Activated CD8-positive, alpha-beta T cell treated with anti-CD3 and anti-CD28 coated beads for 36 hours (primary cell): ENCODE results near the gene NFE2L2. TPM values are rescaled to one million over a fixed set of nuclear protein-coding genes. Genes with fewer than 3 reads are reported as not detected.
A peak's percentile ranks its signal among the peaks of the same experiment; 100 is the strongest.

ENCODE experiments used
- ATAC-seq: fragments of 200-7000 bp; cut with Tn5 transposase; one replicate; pipeline ENCODE4 v1.10.0; 2021; ENCODE audit warnings: mild to moderate bottlenecking, moderate library complexity
- CTCF ChIA-PET: fragments of 350-600 bp; sonication (Branson Sonifier 250); formaldehyde crosslinking; loops from one replicate; lab custom pipeline; 2021; ENCODE audit warnings: antibody characterized with exemption; lab: Charles Lee
- POLR2A ChIA-PET: fragments of 350-600 bp; sonication (Branson Sonifier 250); formaldehyde crosslinking; loops from one replicate; lab custom pipeline; 2021; ENCODE audit warnings: antibody characterized with exemption; lab: Charles Lee
- DNase-seq: peaks from one replicate; pipeline ENCODE4 v3.0.0-alpha.2; 2020
- H3K27ac Mint-ChIP-seq: one replicate; pipeline ENCODE4 v1.8.0; 2021; ENCODE audit warnings: mild to moderate bottlenecking, mixed read lengths
- H3K27me3 Mint-ChIP-seq: one replicate; pipeline ENCODE4 v1.8.0; 2021; ENCODE audit warnings: mixed read lengths
- H3K36me3 Mint-ChIP-seq: one replicate; pipeline ENCODE4 v1.8.0; 2021; ENCODE audit warnings: low read depth, mixed read lengths
- H3K4me1 Mint-ChIP-seq: one replicate; pipeline ENCODE4 v1.8.0; 2021; ENCODE audit warnings: low read depth, mixed read lengths
- H3K4me3 Mint-ChIP-seq: one replicate; pipeline ENCODE4 v1.8.0; 2021; ENCODE audit warnings: mild to moderate bottlenecking, moderate library complexity, mixed read lengths
- H3K9me3 Mint-ChIP-seq: one replicate; pipeline ENCODE4 v1.8.0; 2021; ENCODE audit warnings: mixed read lengths
- intact Hi-C: fragments of 100-400 bp; cut with micrococcal nuclease; formaldehyde crosslinking; loops from one replicate; pipeline ENCODE4 v1.10.0; 2022
- total RNA-seq, 2 experiments: library from RNA; stranded (reverse); gene quantifications; one replicate each; pipeline ENCODE4 v1.2.3, GENCODE V29; 2021
- TF ChIP-seq, protein P1 (sequence below): fragments of 200-600 bp; IDR thresholded peaks from one replicate; pipeline ENCODE4 v1.8.0; 2022; ENCODE audit warnings: antibody characterized with exemption, mild to moderate bottlenecking

The NFE2L2 gene
- total RNA-seq, 2 experiments from 2014 or later = 57.3 to 57.6 TPM

DNA sequence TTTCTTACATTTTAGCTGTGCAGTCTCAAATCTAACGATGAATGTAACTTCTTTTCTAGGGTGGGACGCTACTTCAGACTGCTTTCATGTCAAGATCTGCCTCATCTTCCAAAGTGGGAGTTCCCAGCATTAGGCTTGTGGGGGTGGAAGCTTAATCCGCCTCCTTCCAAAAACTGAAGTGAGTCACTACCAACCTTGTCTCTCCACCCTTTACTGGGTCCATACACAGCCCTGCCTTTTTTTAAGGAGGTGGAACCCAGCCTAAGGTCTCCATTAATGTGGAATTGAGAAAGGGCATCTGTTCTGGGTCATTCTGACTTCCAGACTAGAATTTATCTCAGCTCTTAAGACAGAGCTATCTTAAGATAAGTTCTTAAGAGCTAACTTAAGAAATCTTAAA, 42.0 kb upstream of the NFE2L2 start:
- Mint-ChIP-seq H3K36me3 (peaks cover 4% of the 10 kb centered on the region), H3K27me3 (no peaks in the 10 kb centered on the region), H3K27ac (no peak overlapping the region), H3K4me3 (no peak overlapping the region), H3K9me3 (no peaks in the 10 kb centered on the region), H3K4me1 (peaks cover 26% of the 10 kb centered on the region)
- intact Hi-C loops = no loop called here
- no peak for DNase-seq
- TF ChIP-seq, protein P1, sequence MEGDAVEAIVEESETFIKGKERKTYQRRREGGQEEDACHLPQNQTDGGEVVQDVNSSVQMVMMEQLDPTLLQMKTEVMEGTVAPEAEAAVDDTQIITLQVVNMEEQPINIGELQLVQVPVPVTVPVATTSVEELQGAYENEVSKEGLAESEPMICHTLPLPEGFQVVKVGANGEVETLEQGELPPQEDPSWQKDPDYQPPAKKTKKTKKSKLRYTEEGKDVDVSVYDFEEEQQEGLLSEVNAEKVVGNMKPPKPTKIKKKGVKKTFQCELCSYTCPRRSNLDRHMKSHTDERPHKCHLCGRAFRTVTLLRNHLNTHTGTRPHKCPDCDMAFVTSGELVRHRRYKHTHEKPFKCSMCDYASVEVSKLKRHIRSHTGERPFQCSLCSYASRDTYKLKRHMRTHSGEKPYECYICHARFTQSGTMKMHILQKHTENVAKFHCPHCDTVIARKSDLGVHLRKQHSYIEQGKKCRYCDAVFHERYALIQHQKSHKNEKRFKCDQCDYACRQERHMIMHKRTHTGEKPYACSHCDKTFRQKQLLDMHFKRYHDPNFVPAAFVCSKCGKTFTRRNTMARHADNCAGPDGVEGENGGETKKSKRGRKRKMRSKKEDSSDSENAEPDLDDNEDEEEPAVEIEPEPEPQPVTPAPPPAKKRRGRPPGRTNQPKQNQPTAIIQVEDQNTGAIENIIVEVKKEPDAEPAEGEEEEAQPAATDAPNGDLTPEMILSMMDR = no peak
- CTCF ChIA-PET = interaction anchor here (1.1 to 2.1 kb wide), 4 partner anchors 8 to 142 kb away, joined by 3 to 8 read pairs (median 6); no protein-coding TSS in a partner anchor
- POLR2A ChIA-PET = interaction anchor here (0.8 to 1.2 kb wide), 2 partner anchors 42 to 85 kb away, joined by 3 to 4 read pairs; partner anchors contain the start of gene NFE2L2
- no peak for ATAC-seq

DNA sequence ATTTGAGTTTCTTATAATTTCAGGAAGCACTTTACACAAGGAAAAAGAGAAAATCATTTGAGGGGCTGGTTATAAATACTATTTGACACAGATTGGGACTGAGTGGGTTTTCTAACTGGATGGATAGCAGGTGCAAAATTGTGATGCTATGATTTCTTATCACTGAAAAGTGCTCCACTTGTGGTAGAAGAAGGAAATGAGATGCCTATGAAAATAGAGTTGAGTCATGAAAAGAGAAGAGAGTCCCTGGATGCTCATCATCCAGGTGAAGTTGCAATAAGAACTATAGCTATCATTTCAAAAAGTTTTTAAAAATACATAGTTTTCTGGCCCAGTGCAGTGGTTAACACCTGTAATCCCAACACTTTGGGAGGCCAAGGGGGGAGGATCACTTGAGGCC, 39.4 kb upstream of the NFE2L2 start:
- no peak for DNase-seq
- Mint-ChIP-seq H3K27ac (no peak overlapping the region), H3K36me3 (no peaks in the 10 kb centered on the region), H3K4me1 (peaks cover 11% of the 10 kb centered on the region), H3K27me3 (no peaks in the 10 kb centered on the region), H3K9me3 (no peaks in the 10 kb centered on the region), H3K4me3 (no peak overlapping the region)
- ChIA-PET POLR2A (no interaction called here), CTCF (interaction anchor here (0.7 to 2.9 kb wide), 4 partner anchors 17 to 148 kb away, joined by 3 to 11 read pairs (median 3); no protein-coding TSS in a partner anchor)
- intact Hi-C loops = no loop called here
- no peak for ATAC-seq
- TF ChIP-seq, protein P1 = no peak

DNA sequence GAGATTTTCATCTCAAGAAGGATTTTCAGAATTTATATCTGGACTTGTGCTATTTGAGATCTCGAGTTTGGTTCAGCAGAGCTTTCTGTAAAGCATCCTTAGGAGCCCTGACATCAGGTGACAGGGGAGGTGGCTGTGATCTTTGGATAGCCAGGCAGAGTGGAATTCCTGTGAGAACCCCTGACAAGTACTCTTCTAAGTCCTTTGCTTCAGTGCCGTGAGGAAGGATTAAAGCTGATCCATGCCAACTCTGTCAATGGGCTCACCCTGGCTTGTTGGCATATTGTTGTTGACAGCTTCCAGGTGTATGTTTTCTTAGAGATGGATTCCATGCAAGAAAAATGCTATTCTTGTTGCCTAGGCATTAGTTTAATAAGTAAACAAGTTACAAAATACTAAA, 38.0 kb upstream of the NFE2L2 start:
- H3K27ac Mint-ChIP-seq = no peak overlapping the region
- no peaks in the 10 kb centered on the region for H3K36me3 Mint-ChIP-seq
- ChIA-PET CTCF (interaction anchor here (0.6 to 2.9 kb wide), 3 partner anchors 106 to 302 kb away, joined by 3 to 11 read pairs (median 3); no protein-coding TSS in a partner anchor), POLR2A (no interaction called here)
- TF ChIP-seq, protein P1 = no peak
- H3K4me3 Mint-ChIP-seq = no peak overlapping the region
- peaks cover 7% of the 10 kb centered on the region for H3K4me1 Mint-ChIP-seq
- no peak for DNase-seq
- intact Hi-C loops = no loop called here
- ATAC-seq = no peak
- no peaks in the 10 kb centered on the region for H3K9me3 Mint-ChIP-seq
- H3K27me3 Mint-ChIP-seq = no peaks in the 10 kb centered on the region

DNA sequence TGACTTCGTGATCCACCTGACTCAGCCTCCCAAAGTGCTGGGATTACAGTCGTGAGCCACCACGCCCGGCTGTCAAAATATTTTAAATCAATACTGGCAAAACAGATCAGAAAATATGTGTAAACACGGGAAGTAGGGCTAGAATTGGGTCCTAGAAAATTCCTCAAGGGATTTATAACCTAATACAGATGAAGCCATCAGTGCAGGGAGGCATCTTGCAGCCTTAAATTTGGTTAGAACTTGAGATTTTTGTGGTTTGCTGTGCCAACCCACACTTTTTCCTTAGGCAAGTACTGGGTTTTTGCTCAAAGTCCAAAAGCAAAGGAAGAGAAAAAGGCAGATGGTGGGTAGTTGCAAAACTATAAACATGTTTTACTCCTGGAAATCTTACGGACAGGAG, 33.7 kb upstream of the NFE2L2 start:
- ATAC-seq (no peak), DNase-seq (no peak)
- POLR2A ChIA-PET = no interaction called here
- Mint-ChIP-seq H3K27ac (no peak overlapping the region), H3K27me3 (no peaks in the 10 kb centered on the region), H3K9me3 (no peaks in the 10 kb centered on the region), H3K4me3 (no peak overlapping the region), H3K36me3 (no peaks in the 10 kb centered on the region), H3K4me1 (peaks cover 5% of the 10 kb centered on the region)
- CTCF ChIA-PET = no interaction called here
- TF ChIP-seq, protein P1 = no peak
- intact Hi-C loops = loop anchor here (10.0 kb wide), 2 partner anchors 133 to 303 kb away; no protein-coding TSS in a partner anchor

DNA sequence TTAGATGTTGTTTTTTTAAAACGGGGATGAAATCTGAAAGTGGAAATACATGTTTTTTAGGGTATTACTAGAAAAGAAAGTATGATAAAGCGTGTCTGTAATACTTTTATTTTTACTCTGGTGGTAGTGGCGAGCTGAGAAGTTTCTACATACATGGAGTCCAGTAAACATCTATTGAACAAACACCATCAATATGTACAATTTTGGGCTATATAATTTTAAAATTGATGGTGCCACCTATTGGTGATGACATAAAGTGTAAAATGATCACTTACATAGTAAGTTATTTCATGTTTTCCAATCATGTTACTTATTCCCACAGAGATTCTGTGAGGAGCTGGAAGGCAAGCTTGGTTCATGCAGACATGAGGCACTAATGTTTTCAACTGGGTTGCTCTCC, 31.5 kb upstream of the NFE2L2 start:
- Mint-ChIP-seq H3K27ac (no peak overlapping the region), H3K4me1 (peaks cover 15% of the 10 kb centered on the region), H3K9me3 (no peaks in the 10 kb centered on the region), H3K36me3 (no peaks in the 10 kb centered on the region), H3K27me3 (no peaks in the 10 kb centered on the region), H3K4me3 (no peak overlapping the region)
- no peak for DNase-seq
- ATAC-seq = peak; percentile 64
- TF ChIP-seq, protein P1 = no peak
- POLR2A ChIA-PET = interaction anchor here (1.0 to 1.7 kb wide), 3 partner anchors 11 to 75 kb away, joined by 3 to 14 read pairs (median 5); partner anchors contain the start of gene NFE2L2
- CTCF ChIA-PET = interaction anchor here (0.6 to 5.6 kb wide), 26 partner anchors 9 to 147 kb away, joined by 3 to 58 read pairs (median 4); partner anchors contain the start of gene NFE2L2
- intact Hi-C loops = loop anchor here (2.0 to 10.0 kb wide), 3 partner anchors 33 to 301 kb away; no protein-coding TSS in a partner anchor
